MM.1S (cell line): Measurements from ENCODE around the gene APBB3.

Experiments used
- CTCF ChIP-seq: fragments of 300-600 bp; sonication (generic); IDR thresholded peaks from 2 replicates; pipeline ENCODE4 v1.5.1; 2016; ENCODE audit warnings: antibody characterized with exemption, low read length, mixed read lengths
- EZH2 ChIP-seq: fragments of 300-600 bp; sonication (generic); optimal IDR thresholded peaks from 2 replicates; pipeline ENCODE3; 2017; ENCODE audit warnings: low read depth, mild to moderate bottlenecking, antibody characterized with exemption, low read length, mixed read lengths
- EZH2phosphoT487 ChIP-seq: fragments of 300-600 bp; sonication (generic); IDR thresholded peaks from 2 replicates; pipeline ENCODE4 v1.6.1; 2018; ENCODE audit warnings: antibody characterized with exemption, low read length

GRCh38 chr5:140524003-140524402, 40.4 kb downstream of the APBB3 start:
- no peak for TF ChIP-seq CTCF
- TF ChIP-seq EZH2: no peak
- TF ChIP-seq EZH2phosphoT487: no peak
